Measurements from ENCODE around the gene OR51B4.

OR51B4 gene

DNA sequence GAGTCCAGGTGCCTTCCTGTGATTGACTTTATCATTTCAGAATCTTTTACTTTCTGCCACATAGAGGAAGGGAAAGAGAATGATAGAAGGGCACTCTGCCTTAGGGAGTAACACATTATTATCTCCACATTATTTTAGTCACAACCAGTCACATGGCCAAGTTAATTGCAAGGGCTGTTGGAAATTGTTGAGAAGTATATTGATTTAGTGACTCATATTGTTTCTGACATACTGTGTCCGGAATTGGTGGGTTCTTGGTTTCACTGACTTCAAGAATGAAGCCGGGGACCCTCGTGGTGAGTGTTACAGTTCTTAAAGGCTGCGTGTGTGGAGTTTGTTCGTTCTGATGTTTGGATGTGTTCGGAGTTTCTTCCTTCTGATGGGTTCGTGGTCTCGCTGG is 8.7 kb downstream of the OR51B4 start:
- no peak for DNase-seq

DNA sequence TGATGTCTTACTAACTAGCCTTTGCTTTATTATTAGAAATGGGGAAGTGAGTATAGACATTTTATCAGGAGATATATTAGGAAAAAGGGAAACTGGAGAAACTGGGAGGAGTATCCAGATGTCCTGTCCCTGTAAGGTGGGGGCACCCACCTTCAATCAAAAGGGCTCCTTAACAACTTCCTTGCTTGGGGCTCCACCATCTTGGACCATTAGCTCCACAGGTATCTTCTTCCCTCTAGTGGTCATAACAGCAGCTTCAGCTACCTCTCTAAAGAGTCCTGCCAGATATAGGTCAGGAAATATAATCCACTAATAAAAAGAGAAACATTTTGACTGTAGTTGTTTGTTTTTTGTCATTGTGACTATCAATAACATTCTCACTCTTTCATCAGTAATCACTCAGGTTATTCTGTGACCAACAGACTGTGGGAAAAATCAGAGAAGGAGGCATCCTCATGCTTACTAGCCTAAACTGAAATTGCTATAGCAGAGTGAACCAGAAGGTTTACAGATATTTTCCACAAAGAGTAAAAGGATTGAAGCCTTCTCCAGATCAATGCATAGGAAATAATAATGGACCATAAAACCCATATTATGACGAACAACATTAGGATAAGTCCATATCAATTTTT is 10.4 kb downstream of the OR51B4 start:
- no peak for DNase-seq

DNA sequence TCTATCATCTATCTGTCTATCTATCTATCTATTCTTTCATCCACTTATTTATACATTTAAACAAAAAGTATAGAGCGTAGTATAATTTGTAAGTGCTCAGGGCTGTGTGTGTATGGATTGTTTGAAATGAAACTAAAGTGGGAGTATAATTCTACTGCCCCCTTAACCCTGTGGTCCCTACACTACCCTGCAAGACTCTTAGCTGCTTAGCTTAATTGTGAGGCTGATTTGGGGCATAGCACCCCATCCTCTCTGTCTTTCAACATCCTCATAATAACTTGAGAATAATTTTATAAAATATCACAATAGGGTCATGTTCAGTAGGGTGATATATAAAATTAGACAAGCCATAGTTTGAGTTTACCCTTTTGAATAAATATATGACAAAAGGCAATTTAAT is 11.6 kb downstream of the OR51B4 start:
- no peak for DNase-seq

GRCh38 chr11:5289696-5290095 is 12.1 kb downstream of the OR51B4 start:
- DNase-seq: no peak

GRCh38 chr11:5288906-5289550 is 12.7 kb downstream of the OR51B4 start:
- no peak for DNase-seq

DNA sequence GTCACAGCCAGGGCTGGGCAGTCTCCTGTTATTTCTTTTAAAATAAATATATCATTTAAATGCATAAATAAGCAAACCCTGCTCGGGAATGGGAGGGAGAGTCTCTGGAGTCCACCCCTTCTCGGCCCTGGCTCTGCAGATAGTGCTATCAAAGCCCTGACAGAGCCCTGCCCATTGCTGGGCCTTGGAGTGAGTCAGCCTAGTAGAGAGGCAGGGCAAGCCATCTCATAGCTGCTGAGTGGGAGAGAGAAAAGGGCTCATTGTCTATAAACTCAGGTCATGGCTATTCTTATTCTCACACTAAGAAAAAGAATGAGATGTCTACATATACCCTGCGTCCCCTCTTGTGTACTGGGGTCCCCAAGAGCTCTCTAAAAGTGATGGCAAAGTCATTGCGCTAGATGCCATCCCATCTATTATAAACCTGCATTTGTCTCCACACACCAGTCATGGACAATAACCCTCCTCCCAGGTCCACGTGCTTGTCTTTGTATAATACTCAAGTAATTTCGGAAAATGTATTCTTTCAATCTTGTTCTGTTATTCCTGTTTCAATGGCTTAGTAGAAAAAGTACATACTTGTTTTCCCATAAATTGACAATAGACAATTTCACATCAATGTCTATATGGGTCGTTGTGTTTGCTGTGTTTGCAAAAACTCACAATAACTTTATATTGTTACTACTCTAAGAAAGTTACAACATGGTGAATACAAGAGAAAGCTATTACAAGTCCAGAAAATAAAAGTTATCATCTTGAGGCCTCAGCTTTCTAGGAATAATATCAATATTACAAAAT is 13.4 kb downstream of the OR51B4 start:
- DNase-seq: no peak

DNA sequence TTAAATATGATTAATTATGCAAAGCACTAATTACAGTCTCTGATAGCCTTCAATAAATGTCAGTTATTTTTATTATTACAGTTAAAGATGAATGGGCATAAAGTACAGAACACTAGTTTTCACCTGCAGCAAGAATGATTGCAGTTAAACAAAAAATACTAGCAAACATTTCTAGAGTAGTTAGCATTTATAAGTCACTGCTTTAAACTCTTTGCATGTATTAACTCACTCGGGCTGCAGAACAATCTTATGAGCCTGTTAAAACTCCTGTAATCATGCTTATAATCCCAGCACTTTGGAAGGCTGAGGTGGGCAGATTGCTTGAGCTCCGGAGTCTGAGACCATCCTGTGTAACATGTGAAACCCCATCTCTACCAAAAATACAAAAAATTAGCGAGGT is 14.8 kb downstream of the OR51B4 start:
- DNase-seq: no peak

DNA sequence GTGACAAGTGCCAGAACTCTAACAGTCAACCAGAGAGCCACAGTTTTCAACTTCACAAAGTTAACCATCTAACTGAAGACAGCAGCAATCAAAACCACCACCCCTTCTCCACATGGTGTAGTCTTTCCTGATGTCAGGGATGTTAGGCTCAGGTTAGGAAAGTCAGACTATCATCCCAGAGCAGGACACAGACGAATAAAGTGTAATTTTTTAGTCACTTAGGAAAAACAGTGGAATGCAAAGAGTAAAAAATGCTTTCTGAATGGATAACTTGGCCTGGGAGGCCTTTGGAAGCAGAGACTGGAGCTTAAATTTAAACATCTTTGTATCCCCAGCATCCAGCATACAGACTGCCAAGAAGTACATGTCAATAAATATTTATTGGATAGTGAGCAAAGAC is 15.4 kb downstream of the OR51B4 start:
- DNase-seq: no peak

DNA sequence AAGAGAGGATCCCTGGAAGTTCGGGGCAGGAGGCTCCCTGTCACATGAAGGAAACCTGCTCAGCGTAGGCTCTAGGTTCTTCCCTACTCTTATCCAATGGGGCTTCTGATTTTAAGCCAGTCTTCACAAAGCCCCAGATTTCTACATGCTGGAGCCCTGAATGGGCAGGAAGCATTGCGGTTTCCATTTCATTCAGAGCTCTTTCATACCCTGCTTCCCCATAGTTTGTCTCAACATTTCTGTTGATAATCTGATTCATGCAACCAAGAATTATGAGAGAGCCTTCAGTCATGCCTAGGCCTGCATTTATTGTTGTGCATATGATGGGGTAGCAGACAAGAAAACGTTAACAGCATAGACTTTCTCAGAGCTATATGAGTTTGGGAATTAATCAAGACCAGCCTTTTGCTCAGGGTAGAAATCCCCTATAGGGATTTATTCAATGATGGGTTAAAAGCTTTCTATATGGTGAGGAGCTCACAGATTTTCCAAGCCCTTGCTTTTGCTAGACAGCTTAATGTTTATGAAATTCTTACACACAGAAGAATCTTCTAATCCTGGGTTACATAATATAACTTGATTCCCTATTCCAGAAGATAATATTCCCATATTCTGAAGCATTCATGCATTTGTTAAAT is 15.9 kb downstream of the OR51B4 start:
- DNase-seq: no peak

GRCh38 chr11:5284637-5285036 is 17.1 kb downstream of the OR51B4 start:
- no peak for DNase-seq

- no peak for DNase-seq
These were observed 17.9 kb downstream of the OR51B4 start for GRCh38 chr11:5283882-5284281.

- DNase-seq: no peak
These were observed 18.7 kb downstream of the OR51B4 start for GRCh38 chr11:5283086-5283485.

DNA sequence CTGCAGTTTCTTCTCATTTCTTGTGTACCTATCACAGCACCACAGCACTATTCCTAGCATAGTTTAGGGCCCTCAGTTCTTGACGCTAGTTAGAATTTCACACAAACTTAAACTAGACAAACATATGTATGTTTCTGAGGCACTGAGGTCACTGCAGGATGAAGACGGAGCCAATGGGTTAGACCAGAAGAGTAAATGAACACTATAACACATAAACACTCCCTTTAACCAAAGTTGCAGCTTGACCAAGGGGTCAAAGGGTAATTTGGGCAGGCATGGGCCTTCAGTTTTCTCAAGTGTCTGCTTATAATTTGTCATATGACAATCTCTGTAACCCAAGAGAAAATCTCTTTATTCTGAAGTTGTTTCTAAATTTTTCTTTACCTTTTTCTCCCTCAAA is 19.1 kb downstream of the OR51B4 start:
- DNase-seq: no peak

- DNase-seq: no peak
These were observed 20.1 kb downstream of the OR51B4 start for GRCh38 chr11:5281596-5281995.

- peak; percentile 39 for DNase-seq
These were observed 21.1 kb downstream of the OR51B4 start for GRCh38 chr11:5280582-5281102.

- no peak for DNase-seq
These were observed 22.2 kb downstream of the OR51B4 start for GRCh38 chr11:5279471-5280090.

- DNase-seq: no peak
These were observed 23.9 kb downstream of the OR51B4 start for GRCh38 chr11:5277807-5278382.

- DNase-seq: no peak
These were observed 25.0 kb downstream of the OR51B4 start for GRCh38 chr11:5276697-5277096.

DNA sequence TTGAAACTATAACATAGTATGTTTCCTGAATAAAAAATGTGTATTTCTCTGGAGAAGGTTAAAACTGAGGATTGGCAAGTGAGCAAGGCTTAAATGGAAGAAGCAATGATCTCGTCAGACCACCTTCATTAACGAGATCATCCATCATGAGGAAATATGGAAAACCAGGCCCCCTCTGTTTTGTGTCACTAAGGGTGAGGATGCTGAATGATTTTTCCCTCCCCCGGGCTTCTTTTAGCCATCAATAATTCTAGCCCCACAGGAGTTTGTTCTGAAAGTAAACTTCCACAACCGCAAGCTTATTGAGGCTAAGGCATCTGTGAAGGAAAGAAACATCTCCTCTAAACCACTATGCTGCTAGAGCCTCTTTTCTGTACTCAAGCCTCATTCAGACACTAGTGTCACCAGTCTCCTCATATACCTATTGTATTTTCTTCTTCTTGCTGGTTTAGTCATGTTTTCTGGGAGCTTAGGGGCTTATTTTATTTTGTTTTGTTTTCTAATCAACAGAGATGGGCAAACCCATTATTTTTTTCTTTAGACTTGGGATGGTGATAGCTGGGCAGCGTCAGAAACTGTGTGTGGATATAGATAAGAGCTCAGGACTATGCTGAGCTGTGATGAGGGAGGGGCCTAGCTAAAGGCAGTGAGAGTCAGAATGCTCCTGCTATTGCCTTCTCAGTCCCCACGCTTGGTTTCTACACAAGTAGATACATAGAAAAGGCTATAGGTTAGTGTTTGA is 26.2 kb downstream of the OR51B4 start:
- no peak for DNase-seq

DNA sequence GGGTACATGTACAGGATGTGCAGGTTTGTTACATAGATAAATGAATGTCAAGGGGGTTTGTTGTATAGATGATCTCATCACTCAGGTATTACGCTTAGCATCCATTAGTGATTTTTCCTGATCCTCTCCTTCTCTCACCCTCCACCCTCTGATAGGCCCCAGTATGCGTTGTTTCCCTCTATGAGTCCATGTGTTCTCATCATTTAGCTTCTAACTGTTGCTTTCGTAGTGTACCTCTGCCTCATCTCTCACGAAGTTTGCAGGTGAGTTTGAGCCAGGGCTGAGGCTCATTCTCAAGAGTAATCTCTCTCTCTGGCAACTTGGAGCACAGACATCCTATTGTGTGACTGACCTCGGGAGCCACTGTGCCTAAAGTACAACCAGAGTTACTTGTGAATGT is 27.4 kb downstream of the OR51B4 start:
- no peak for DNase-seq

GRCh38 chr11:5272395-5273017 is 29.2 kb downstream of the OR51B4 start:
- no peak for DNase-seq

Measured in CD4-positive, alpha-beta T cell treated with Interleukin-15 for 1 hour (primary cell).